T-helper 2 cell treated with Interferon-gamma antibody and Interleukin-4, amounts not matched to agents 5 μg/mL and 100 μg/mL, for 36 hours (primary cell): ENCODE measurements around the gene IGSF9B.

Experiments
- DNase-seq: peaks from one replicate; pipeline ENCODE4 v3.0.0; 2021; ENCODE audit warnings: low spot score
- H3K27ac Mint-ChIP-seq: one replicate; pipeline ENCODE4 v1.8.0; 2021; ENCODE audit warnings: mild to moderate bottlenecking, mixed read lengths
- H3K27me3 Mint-ChIP-seq: one replicate; pipeline ENCODE4 v1.8.0; 2021; ENCODE audit warnings: low read depth, mixed read lengths
- H3K36me3 Mint-ChIP-seq: one replicate; pipeline ENCODE4 v1.8.0; 2021; ENCODE audit warnings: low read depth, mixed read lengths
- H3K4me1 Mint-ChIP-seq: one replicate; pipeline ENCODE4 v1.8.0; 2021; ENCODE audit warnings: low read depth, mixed read lengths
- H3K4me3 Mint-ChIP-seq: one replicate; pipeline ENCODE4 v1.8.0; 2022; ENCODE audit warnings: mild to moderate bottlenecking, moderate library complexity, mixed read lengths
- H3K9me3 Mint-ChIP-seq: one replicate; pipeline ENCODE4 v1.8.0; 2021; ENCODE audit warnings: mixed read lengths

The IGSF9B gene

DNA sequence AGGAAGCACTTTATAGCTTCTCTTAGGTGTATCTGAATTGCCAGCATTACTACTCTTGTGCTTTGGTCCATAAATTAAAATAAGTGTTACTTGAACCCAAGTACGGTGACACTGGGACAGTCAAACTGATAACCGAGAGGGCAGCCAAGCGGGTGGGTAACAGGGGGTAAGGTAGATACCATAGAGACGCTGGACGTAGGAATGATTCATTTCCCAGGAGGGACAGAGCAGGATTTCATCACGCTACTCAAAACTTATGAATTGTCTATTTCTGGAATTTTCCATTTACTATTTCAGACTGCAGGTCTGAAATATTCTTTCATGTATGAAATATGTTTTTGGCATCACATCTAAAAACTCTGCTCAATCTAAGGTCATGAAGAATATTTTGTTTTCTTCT is 96.6 kb downstream of the IGSF9B start:
- Mint-ChIP-seq H3K4me3 (no peak overlapping the region), H3K4me1 (no peaks in the 10 kb centered on the region), H3K9me3 (no peaks in the 10 kb centered on the region), H3K36me3 (no peaks in the 10 kb centered on the region), H3K27me3 (peaks cover 11% of the 10 kb centered on the region), H3K27ac (no peak overlapping the region)
- DNase-seq = no peak
